ENCODE data around the gene SLC16A1. TPM values are rescaled to one million over a fixed set of nuclear protein-coding genes. Genes with fewer than 3 reads are reported as not detected.

SLC16A1 gene
- 66.3 and 78.8 TPM in 2 replicates for total RNA-seq

GRCh38 chr1:112955773-112956543, at the start of gene SLC16A1:
Gene SLC16A1 (minus strand): TSS chr1:112956196. CDS start chr1:112929308, 26,888 bp downstream.

Other genes starting within 250 kb of the SLC16A1 start
- gene RHOC, start 249.1 kb downstream of the SLC16A1 start, total RNA-seq, result 275 and 292 TPM in 2 replicates
- gene PPM1J, start 240.9 kb downstream of the SLC16A1 start, total RNA-seq, result 0.54 and 1.6 TPM in 2 replicates
- gene LRIG2, start 117.0 kb upstream of the SLC16A1 start, total RNA-seq, result 7.8 and 13.4 TPM in 2 replicates